HepG2 (cell line): ENCODE results near the gene PRSS8. TPM values are rescaled to one million over a fixed set of nuclear protein-coding genes. Genes with fewer than 3 reads are reported as not detected.

Experiments
- ADNP ChIP-seq: sonication (generic); formaldehyde crosslinking; IDR thresholded peaks from 2 replicates; pipeline ENCODE4 v1.4.0; 2020; ENCODE audit warnings: missing genetic modification reagents
- CEBPZ ChIP-seq: IDR thresholded peaks from 2 replicates; pipeline ENCODE4 v1.6.1; 2012; ENCODE audit warnings: low read length, improper control_type of control experiment
- HBP1 ChIP-seq: IDR thresholded peaks from 2 replicates; pipeline ENCODE4 v1.6.1; 2016; ENCODE audit warnings: low read depth, control low read depth
- NFAT5 ChIP-seq: sonication (generic); formaldehyde crosslinking; IDR thresholded peaks from 2 replicates; pipeline ENCODE4 v1.4.0; 2020; ENCODE audit warnings: missing genetic modification reagents
- NFE2 ChIP-seq: sonication (generic); formaldehyde crosslinking; IDR thresholded peaks from 2 replicates; pipeline ENCODE4 v1.4.0; 2020; ENCODE audit warnings: missing genetic modification reagents
- PLRG1 ChIP-seq: fragments of 450-650 bp; conservative IDR thresholded peaks from 2 replicates; pipeline ENCODE4 v1.6.1; 2016
- PRPF4 ChIP-seq: fragments of 200-400 bp; formaldehyde crosslinking; IDR thresholded peaks from 2 replicates; pipeline ENCODE4 v1.6.1; 2016; ENCODE audit warnings: low read length, low read depth; ENCODE audit not compliant: poor library complexity, severe bottlenecking
- SALL1 ChIP-seq: sonication (generic); formaldehyde crosslinking; IDR thresholded peaks from 2 replicates; pipeline ENCODE4 v1.8.0; 2022; ENCODE audit warnings: mild to moderate bottlenecking, missing genetic modification reagents
- SP140L ChIP-seq: sonication (generic); formaldehyde crosslinking; IDR thresholded peaks from 2 replicates; pipeline ENCODE4 v1.4.0; 2020; ENCODE audit warnings: missing genetic modification reagents, borderline replicate concordance
- TCF12 ChIP-seq, 2 experiments: fragments of 450-650 bp in 1 of 2; sonication (generic) in 1 of 2; formaldehyde crosslinking in 1 of 2; IDR thresholded peaks; 2 replicates each; pipeline versions ENCODE4 v1.6.1 to v1.8.0; 2017 to 2022; ENCODE audit warnings: antibody characterized with exemption in 1 of 2, mild to moderate bottlenecking in 1 of 2, missing genetic modification reagents in 1 of 2, moderate library complexity in 1 of 2
- ZFAT ChIP-seq: sonication (generic); formaldehyde crosslinking; conservative IDR thresholded peaks from 2 replicates; pipeline ENCODE4 v1.8.1; 2023; ENCODE audit warnings: missing genetic modification reagents, inconsistent platforms
- ZFP37 ChIP-seq: sonication (generic); formaldehyde crosslinking; IDR thresholded peaks from 2 replicates; pipeline ENCODE4 v1.4.0; 2020; ENCODE audit warnings: missing genetic modification reagents, borderline replicate concordance
- ZNF281 ChIP-seq: sonication (generic); formaldehyde crosslinking; IDR thresholded peaks from 2 replicates; pipeline ENCODE4 v1.4.0; 2020; ENCODE audit warnings: missing genetic modification reagents, borderline replicate concordance
- ZNF296 ChIP-seq: sonication (generic); formaldehyde crosslinking; conservative IDR thresholded peaks from 2 replicates; pipeline ENCODE4 v1.5.0; 2020; ENCODE audit warnings: mild to moderate bottlenecking, missing genetic modification reagents
- ZNF331 ChIP-seq: sonication (generic); formaldehyde crosslinking; IDR thresholded peaks from 2 replicates; pipeline ENCODE4 v1.4.0; 2020; ENCODE audit warnings: missing genetic modification reagents
- ZNF441 ChIP-seq: sonication (generic); formaldehyde crosslinking; IDR thresholded peaks from 2 replicates; pipeline ENCODE4 v1.7.0; 2021; ENCODE audit warnings: missing genetic modification reagents, borderline replicate concordance
- ZNF878 ChIP-seq: sonication (generic); formaldehyde crosslinking; IDR thresholded peaks from 2 replicates; pipeline ENCODE4 v1.8.1; 2023; ENCODE audit warnings: mild to moderate bottlenecking, missing genetic modification reagents, moderate library complexity
- polyA plus RNA-seq, 8 experiments: library from polyadenylated mRNA; depleted of rRNA in 3 of 8; stranded (reverse) in 7 of 8; unstranded in 1 of 8; fragments of >200 nt; fragmentation: Illumina TruSeq in 4 of 8; extraction: Trizol in 4 of 8; gene quantifications; 2 replicates each; pipeline versions ENCODE4 v1.2.1 to v1.2.3, GENCODE V29; 2011 to 2016; ENCODE audit warnings: low read depth in 4 of 8, missing spikeins in 1 of 8, mixed read lengths in 1 of 8; ENCODE audit not compliant: insufficient read depth in 1 of 8
- total RNA-seq, 5 experiments: library from RNA; depleted of rRNA; stranded (reverse); fragments of >200 nt; fragmentation: Illumina TruSeq; extraction: Trizol; gene quantifications; 2 replicates each; pipeline ENCODE4 v1.2.3, GENCODE V29; 2016; ENCODE audit warnings: low read depth in 1 of 5

PRSS8 gene
- total and polyA plus RNA-seq, 2 of the 13 experiments (the other 11 are each of a cell fraction or from before 2014, with no cell fraction given), result 2.6 to 7.2 TPM

GRCh38 chr16:31105677-31106213 is 29.8 kb downstream of the PRSS8 start (continued):
- TF ChIP-seq ZFP37 (peak; percentile 99), SP140L (CRISPR knock-in tag) (peak; percentile 54; the same call in 1 of the 2 replicates), PRPF4 (no peak), NFE2 (CRISPR knock-in tag) (no peak), PLRG1 (no peak), ZFAT (CRISPR knock-in tag) (peak; percentile 67; the same call in 1 of the 2 replicates), ZNF281 (CRISPR knock-in tag) (peak; percentile 64; the same call in 1 of the 2 replicates), TCF12 (IDR thresholded peaks at IDR 0.05) (no peak), TCF12 (CRISPR knock-in tag; IDR thresholded peaks at IDR 0.05) (peak; percentile 97), ZNF296 (peak; percentile 89; the same call in 1 of the 2 replicates), ZNF441 (peak; percentile 95), SALL1 (CRISPR knock-in tag) (peak; percentile 99), ZNF878 (CRISPR knock-in tag) (peak; percentile 99), CEBPZ (no peak), ZNF331 (peak; percentile 98), NFAT5 (CRISPR knock-in tag) (peak; percentile 91), ADNP (CRISPR knock-in tag) (no peak), HBP1 (peak; percentile 98)
